ENCODE data around the gene USP2.

Gene USP2

GRCh38 chr11:119422809-119423508 lies 41.5 kb upstream of the USP2 start, which contains the start of gene THY1:
Gene THY1 (minus strand): TSS chr11:119423172. CDS start chr11:119420905, 2,267 bp downstream.
- DNase-seq (ENCODE audit: low spot score): no peak
- TF ChIP-seq, protein P1, sequence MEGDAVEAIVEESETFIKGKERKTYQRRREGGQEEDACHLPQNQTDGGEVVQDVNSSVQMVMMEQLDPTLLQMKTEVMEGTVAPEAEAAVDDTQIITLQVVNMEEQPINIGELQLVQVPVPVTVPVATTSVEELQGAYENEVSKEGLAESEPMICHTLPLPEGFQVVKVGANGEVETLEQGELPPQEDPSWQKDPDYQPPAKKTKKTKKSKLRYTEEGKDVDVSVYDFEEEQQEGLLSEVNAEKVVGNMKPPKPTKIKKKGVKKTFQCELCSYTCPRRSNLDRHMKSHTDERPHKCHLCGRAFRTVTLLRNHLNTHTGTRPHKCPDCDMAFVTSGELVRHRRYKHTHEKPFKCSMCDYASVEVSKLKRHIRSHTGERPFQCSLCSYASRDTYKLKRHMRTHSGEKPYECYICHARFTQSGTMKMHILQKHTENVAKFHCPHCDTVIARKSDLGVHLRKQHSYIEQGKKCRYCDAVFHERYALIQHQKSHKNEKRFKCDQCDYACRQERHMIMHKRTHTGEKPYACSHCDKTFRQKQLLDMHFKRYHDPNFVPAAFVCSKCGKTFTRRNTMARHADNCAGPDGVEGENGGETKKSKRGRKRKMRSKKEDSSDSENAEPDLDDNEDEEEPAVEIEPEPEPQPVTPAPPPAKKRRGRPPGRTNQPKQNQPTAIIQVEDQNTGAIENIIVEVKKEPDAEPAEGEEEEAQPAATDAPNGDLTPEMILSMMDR (IDR thresholded peaks at IDR 0.05; ENCODE audit: extremely low read depth, insufficient read depth, missing control alignments): no peak

DNA sequence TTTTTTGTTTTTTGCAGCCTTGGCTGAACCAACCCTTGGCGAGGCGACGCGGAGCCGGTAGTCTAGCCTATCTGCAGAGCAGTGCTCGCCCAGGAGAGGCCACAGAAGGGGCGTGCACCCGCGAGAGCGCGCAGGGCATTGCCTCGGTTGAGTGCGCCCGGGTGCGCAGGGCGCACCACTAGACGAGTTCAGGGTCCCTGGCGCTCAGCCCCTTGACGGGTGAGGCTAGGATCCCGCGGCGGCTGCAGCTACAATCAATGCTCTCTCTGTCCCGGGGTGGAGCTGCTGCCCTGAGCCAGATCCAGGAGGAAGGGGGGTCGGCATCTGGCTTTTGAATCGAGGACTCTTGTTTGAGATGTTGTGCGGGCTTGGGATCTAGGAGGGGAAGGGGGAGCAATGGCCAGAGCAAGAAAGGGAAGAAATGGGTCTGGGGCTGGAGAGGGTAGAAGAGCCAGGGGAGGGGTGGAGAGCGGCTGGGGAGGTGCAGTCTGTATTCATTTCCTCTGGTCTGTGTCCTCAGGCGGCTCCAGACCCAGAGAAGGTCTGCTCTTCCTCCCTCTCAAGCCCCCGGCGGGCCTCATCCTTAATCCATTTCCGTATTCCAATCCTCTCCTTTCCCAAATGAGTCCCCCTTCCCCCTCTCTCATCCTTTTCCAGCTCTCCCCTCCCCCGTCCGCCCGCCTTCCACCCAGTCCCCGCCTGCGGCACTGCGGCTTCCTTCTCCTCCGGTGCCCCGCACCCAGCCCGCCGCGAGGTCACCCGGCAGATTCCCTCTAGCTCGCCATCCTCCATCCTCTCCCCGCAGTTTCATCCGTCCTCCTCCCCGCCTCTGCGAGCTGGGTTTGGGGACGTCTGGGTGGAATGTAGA lies 40.7 kb upstream of the USP2 start:
- DNase-seq (ENCODE audit: low spot score): no peak
- TF ChIP-seq, protein P1 (IDR thresholded peaks at IDR 0.05; ENCODE audit: extremely low read depth, insufficient read depth, missing control alignments): no peak
- in situ Hi-C loops (cut with MboI; ENCODE audit: low pct_unique_long_range_greater_than_20kb, low sequenced_read_pairs, unreplicated experiment): no loop called here

More at GRCh38 chr11:119422809-119423508, 41.5 kb upstream of the USP2 start, which contains the start of gene THY1:
- in situ Hi-C loops (cut with MboI; ENCODE audit: low pct_unique_long_range_greater_than_20kb, low sequenced_read_pairs, unreplicated experiment): no loop called here

DNA sequence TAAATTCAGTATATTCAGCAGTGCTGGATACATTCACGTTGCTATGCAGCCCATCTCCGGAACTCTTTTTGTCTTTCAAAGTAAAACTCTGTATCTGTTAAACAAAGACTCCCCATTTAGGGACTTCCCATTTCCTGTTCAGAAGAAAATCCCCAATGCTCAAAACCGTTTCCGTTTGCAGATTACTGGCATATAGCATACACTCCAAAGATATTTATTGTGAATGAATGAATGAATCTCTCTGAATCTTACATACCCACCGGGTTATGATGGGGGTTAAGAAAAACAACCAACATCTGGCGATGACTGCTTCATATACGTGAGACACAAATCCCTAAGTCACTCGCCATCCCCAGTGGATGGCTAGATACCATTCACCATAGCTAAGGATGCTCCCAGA lies 39.9 kb upstream of the USP2 start:
- in situ Hi-C loops (cut with MboI; ENCODE audit: low pct_unique_long_range_greater_than_20kb, low sequenced_read_pairs, unreplicated experiment): no loop called here
- TF ChIP-seq, protein P1 (IDR thresholded peaks at IDR 0.05; ENCODE audit: extremely low read depth, insufficient read depth, missing control alignments): no peak
- DNase-seq (ENCODE audit: low spot score): no peak

DNA sequence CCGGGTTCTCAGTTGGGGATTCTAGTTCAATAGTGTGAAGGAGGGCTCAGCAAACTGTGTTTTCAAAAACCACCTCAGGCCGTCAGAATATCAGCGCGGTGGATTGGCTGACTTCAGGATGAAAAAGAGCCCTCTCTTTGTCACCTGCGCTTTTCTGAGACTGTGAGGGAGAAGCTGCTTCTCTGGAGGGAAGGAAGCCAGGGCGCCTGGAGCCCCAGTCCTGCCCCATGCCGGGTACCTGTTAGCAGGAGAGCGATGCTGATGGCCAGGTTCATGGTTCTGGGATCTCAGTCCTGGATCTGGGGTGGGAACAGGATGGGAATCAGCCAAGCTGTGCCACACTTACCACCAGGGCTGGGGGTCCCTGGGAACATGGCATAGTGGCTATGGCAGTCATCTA lies 39.1 kb upstream of the USP2 start:
- TF ChIP-seq, protein P1 (IDR thresholded peaks at IDR 0.05; ENCODE audit: extremely low read depth, insufficient read depth, missing control alignments): no peak
- no peak for DNase-seq (ENCODE audit: low spot score)
- in situ Hi-C loops (cut with MboI; ENCODE audit: low pct_unique_long_range_greater_than_20kb, low sequenced_read_pairs, unreplicated experiment): no loop called here

- TF ChIP-seq, protein P1 (IDR thresholded peaks at IDR 0.05; ENCODE audit: extremely low read depth, insufficient read depth, missing control alignments): no peak
- DNase-seq (ENCODE audit: low spot score): no peak
- in situ Hi-C loops (cut with MboI; ENCODE audit: low pct_unique_long_range_greater_than_20kb, low sequenced_read_pairs, unreplicated experiment): no loop called here
Observed at GRCh38 chr11:119419834-119420492, 38.5 kb upstream of the USP2 start.

DNA sequence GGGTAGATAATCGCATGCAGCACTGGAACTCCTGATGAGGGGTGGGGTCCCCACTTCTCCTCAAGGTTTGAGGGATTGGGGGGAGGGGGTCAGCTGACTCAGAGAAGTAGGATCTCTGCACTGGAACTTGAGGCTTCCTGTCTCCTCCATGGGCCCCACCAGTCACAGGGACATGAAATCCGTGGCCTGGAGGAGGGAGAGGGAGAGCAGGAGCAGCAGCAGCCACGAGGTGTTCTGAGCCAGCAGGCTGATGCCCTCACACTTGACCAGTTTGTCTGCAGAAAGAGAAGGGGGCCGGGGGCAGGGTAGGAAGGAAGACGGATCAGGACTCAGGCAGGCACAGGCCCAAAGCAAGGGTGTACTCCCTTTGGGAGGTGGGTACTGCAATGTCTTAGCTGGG lies 37.8 kb upstream of the USP2 start:
- in situ Hi-C loops (cut with MboI; ENCODE audit: low pct_unique_long_range_greater_than_20kb, low sequenced_read_pairs, unreplicated experiment): no loop called here
- TF ChIP-seq, protein P1 (IDR thresholded peaks at IDR 0.05; ENCODE audit: extremely low read depth, insufficient read depth, missing control alignments): no peak
- no peak for DNase-seq (ENCODE audit: low spot score)

Data from GM13977 (cell line).